Measurements from ENCODE around the gene CXCL3. TPM values are rescaled to one million over a fixed set of nuclear protein-coding genes. Genes with fewer than 3 reads are reported as not detected.

The CXCL3 gene
- total and polyA plus RNA-seq, 2 donors (not counting 1 experiment from before 2014, with no cell fraction given): 0.51 to 2.5 TPM

DNA sequence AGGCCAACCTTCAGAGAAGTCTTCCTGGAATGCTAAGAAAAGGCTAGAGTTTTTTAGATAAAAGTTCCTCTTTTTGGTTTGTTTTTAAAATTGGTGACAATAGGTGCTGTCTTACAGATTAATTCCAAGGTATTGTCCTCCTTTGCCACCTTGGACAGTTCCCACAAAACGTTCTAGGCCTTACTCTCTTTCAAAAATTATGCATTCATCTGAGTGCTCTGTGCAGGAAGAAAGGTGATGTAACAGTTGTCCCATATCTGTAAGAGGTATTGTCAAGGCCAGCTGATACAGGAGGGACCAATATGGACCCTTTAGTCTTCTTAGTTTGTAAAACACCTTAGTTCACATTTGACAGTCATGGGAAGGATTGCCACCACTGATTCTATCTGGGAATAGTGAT lies 24.2 kb downstream of the CXCL3 start:
- Histone ChIP-seq H3K9ac (ENCODE audit: insufficient read depth, low read length) (no peak overlapping the region), H3K4me1 (ENCODE audit: control insufficient read depth, extremely low read depth, insufficient read depth, low read length) (no peaks in the 10 kb centered on the region), H3K27ac (ENCODE audit: insufficient read depth, low read length) (no peak overlapping the region), H3K4me3 (replicated peaks in 1 of 4; ENCODE audit: control extremely low read depth in 1 of 4, insufficient read depth in 1 of 4, low read depth in 3 of 4, low read length in 4 of 4) (no peak overlapping the region), H2AFZ (ENCODE audit: low read length) (no peak overlapping the region), H3K9me3 (ENCODE audit: control insufficient read depth, insufficient read depth, low read depth, low read length) (no peaks in the 10 kb centered on the region), H3K79me2 (ENCODE audit: control insufficient read depth, insufficient read depth, low read length) (no peaks in the 10 kb centered on the region), H3K36me3 (ENCODE audit: control insufficient read depth, insufficient read depth, low read length) (no peaks in the 10 kb centered on the region), H4K20me1 (ENCODE audit: control insufficient read depth, extremely low read depth, insufficient read depth, low read length) (no peaks in the 10 kb centered on the region), H3K4me2 (ENCODE audit: extremely low read depth, insufficient read depth, low read length) (no peak overlapping the region), H3K27me3 (ENCODE audit: control insufficient read depth, insufficient read depth, low read length) (no peaks in the 10 kb centered on the region)
- TF ChIP-seq EZH2 (IDR thresholded peaks at IDR 0.05; ENCODE audit: low read length, missing control alignments): no peak
- TF ChIP-seq, protein P1, sequence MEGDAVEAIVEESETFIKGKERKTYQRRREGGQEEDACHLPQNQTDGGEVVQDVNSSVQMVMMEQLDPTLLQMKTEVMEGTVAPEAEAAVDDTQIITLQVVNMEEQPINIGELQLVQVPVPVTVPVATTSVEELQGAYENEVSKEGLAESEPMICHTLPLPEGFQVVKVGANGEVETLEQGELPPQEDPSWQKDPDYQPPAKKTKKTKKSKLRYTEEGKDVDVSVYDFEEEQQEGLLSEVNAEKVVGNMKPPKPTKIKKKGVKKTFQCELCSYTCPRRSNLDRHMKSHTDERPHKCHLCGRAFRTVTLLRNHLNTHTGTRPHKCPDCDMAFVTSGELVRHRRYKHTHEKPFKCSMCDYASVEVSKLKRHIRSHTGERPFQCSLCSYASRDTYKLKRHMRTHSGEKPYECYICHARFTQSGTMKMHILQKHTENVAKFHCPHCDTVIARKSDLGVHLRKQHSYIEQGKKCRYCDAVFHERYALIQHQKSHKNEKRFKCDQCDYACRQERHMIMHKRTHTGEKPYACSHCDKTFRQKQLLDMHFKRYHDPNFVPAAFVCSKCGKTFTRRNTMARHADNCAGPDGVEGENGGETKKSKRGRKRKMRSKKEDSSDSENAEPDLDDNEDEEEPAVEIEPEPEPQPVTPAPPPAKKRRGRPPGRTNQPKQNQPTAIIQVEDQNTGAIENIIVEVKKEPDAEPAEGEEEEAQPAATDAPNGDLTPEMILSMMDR (conservative IDR thresholded peaks at IDR 0.05 in 1 of 2, IDR thresholded peaks at IDR 0.05 in 1 of 2; ENCODE audit: low read depth in 1 of 2, low read length in 2 of 2): no peak
- DNase-seq (ENCODE audit: low read depth in 2 of 2): no peak

DNA sequence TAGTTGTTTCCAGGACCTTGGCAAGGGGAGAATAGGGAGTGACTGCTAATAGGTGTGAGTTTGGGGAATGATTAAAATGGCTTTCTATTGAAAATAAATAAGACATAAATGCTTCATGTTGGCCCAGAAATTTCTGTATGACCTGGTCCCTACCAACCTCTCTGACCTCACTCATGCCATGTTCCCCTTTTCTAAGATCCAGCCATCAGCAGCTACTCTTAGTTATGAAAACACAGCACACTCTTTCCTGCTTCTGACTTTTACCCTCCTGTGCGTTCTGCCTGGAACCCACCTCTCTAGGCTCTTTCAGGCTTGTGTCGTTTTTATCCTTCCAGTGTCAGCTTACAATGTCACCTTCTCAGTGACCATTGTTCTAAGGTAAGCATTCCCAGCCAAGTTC lies 25.2 kb downstream of the CXCL3 start:
- Histone ChIP-seq H3K27me3 (ENCODE audit: control insufficient read depth, insufficient read depth, low read length) (no peaks in the 10 kb centered on the region), H3K4me2 (ENCODE audit: extremely low read depth, insufficient read depth, low read length) (no peak overlapping the region), H3K36me3 (ENCODE audit: control insufficient read depth, insufficient read depth, low read length) (no peaks in the 10 kb centered on the region), H3K27ac (ENCODE audit: insufficient read depth, low read length) (no peak overlapping the region), H3K79me2 (ENCODE audit: control insufficient read depth, insufficient read depth, low read length) (no peaks in the 10 kb centered on the region), H2AFZ (ENCODE audit: low read length) (no peak overlapping the region), H4K20me1 (ENCODE audit: control insufficient read depth, extremely low read depth, insufficient read depth, low read length) (no peaks in the 10 kb centered on the region), H3K4me3 (replicated peaks in 1 of 4; ENCODE audit: control extremely low read depth in 1 of 4, insufficient read depth in 1 of 4, low read depth in 3 of 4, low read length in 4 of 4) (no peak overlapping the region), H3K9me3 (ENCODE audit: control insufficient read depth, insufficient read depth, low read depth, low read length) (no peaks in the 10 kb centered on the region), H3K4me1 (ENCODE audit: control insufficient read depth, extremely low read depth, insufficient read depth, low read length) (no peaks in the 10 kb centered on the region), H3K9ac (ENCODE audit: insufficient read depth, low read length) (no peak overlapping the region)
- no peak for TF ChIP-seq EZH2 (IDR thresholded peaks at IDR 0.05; ENCODE audit: low read length, missing control alignments)
- TF ChIP-seq, protein P1 (conservative IDR thresholded peaks at IDR 0.05 in 1 of 2, IDR thresholded peaks at IDR 0.05 in 1 of 2; ENCODE audit: low read depth in 1 of 2, low read length in 2 of 2): no peak
- DNase-seq (ENCODE audit: low read depth in 2 of 2): no peak

DNA sequence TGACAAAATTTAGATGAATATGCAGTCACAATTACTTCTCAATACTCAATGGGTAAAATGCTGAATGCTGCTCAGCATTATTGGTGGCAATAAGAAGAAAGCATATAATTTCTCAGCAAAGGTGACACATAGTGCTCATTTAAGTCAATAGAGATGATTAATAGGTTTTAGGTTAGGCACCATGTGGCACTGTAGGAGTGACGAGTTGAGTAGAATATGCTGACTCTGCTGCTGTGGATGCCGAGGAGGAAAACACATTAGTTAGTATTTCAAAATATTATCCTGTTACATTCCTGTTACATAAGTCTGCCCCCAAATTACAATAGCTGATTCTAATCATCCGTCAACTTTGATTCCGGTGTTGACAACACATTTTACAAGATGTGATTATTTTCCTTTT lies 26.4 kb downstream of the CXCL3 start:
- Histone ChIP-seq H4K20me1 (ENCODE audit: control insufficient read depth, extremely low read depth, insufficient read depth, low read length) (no peaks in the 10 kb centered on the region), H2AFZ (ENCODE audit: low read length) (no peak overlapping the region), H3K4me3 (replicated peaks in 1 of 4; ENCODE audit: control extremely low read depth in 1 of 4, insufficient read depth in 1 of 4, low read depth in 3 of 4, low read length in 4 of 4) (no peak overlapping the region), H3K27me3 (ENCODE audit: control insufficient read depth, insufficient read depth, low read length) (no peaks in the 10 kb centered on the region), H3K4me1 (ENCODE audit: control insufficient read depth, extremely low read depth, insufficient read depth, low read length) (no peaks in the 10 kb centered on the region), H3K36me3 (ENCODE audit: control insufficient read depth, insufficient read depth, low read length) (no peaks in the 10 kb centered on the region), H3K27ac (ENCODE audit: insufficient read depth, low read length) (no peak overlapping the region), H3K9me3 (ENCODE audit: control insufficient read depth, insufficient read depth, low read depth, low read length) (no peaks in the 10 kb centered on the region), H3K9ac (ENCODE audit: insufficient read depth, low read length) (no peak overlapping the region), H3K4me2 (ENCODE audit: extremely low read depth, insufficient read depth, low read length) (no peak overlapping the region), H3K79me2 (ENCODE audit: control insufficient read depth, insufficient read depth, low read length) (no peaks in the 10 kb centered on the region)
- TF ChIP-seq, protein P1 (conservative IDR thresholded peaks at IDR 0.05 in 1 of 2, IDR thresholded peaks at IDR 0.05 in 1 of 2; ENCODE audit: low read depth in 1 of 2, low read length in 2 of 2): no peak
- TF ChIP-seq EZH2 (IDR thresholded peaks at IDR 0.05; ENCODE audit: low read length, missing control alignments): no peak
- no peak for DNase-seq (ENCODE audit: low read depth in 2 of 2)
